DOHH2 (cell line): ENCODE results near the gene NDUFS4.

ENCODE experiments used
- EZH2phosphoT487 ChIP-seq: fragments of 200-600 bp; sonication (generic); IDR thresholded peaks from 2 replicates; pipeline ENCODE4 v1.6.1; 2017; ENCODE audit warnings: borderline replicate concordance, mild to moderate bottlenecking, antibody characterized with exemption, low read length, moderate library complexity, mixed read lengths
- TF ChIP-seq, protein P1 (sequence below): fragments of 200-600 bp; sonication (generic); IDR thresholded peaks from one replicate; pipeline ENCODE4 v1.5.1; 2014; ENCODE audit warnings: antibody characterized with exemption, mild to moderate bottlenecking, low read depth, low read length; ENCODE audit not compliant: poor library complexity, severe bottlenecking

- TF ChIP-seq, protein P1, sequence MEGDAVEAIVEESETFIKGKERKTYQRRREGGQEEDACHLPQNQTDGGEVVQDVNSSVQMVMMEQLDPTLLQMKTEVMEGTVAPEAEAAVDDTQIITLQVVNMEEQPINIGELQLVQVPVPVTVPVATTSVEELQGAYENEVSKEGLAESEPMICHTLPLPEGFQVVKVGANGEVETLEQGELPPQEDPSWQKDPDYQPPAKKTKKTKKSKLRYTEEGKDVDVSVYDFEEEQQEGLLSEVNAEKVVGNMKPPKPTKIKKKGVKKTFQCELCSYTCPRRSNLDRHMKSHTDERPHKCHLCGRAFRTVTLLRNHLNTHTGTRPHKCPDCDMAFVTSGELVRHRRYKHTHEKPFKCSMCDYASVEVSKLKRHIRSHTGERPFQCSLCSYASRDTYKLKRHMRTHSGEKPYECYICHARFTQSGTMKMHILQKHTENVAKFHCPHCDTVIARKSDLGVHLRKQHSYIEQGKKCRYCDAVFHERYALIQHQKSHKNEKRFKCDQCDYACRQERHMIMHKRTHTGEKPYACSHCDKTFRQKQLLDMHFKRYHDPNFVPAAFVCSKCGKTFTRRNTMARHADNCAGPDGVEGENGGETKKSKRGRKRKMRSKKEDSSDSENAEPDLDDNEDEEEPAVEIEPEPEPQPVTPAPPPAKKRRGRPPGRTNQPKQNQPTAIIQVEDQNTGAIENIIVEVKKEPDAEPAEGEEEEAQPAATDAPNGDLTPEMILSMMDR = no peak
- no peak for TF ChIP-seq EZH2phosphoT487
These were observed 44.5 kb upstream of the NDUFS4 start for GRCh38 chr5:53515988-53516387.
